A549 (cell line): ENCODE results near the gene SYTL3.

Source experiments
- BHLHE40 ChIP-seq: IDR thresholded peaks from 2 replicates; pipeline ENCODE4 v1.6.1; 2012; ENCODE audit warnings: low read depth, low read length, inconsistent platforms
- RARB ChIP-seq: fragments of 250-450 bp; sonication (Bioruptor Pico); IDR thresholded peaks from 2 replicates; pipeline ENCODE4 v1.8.0; 2021; ENCODE audit warnings: mild to moderate bottlenecking, moderate library complexity
- RCOR1 ChIP-seq: fragments of 150-350 bp; IDR thresholded peaks from 2 replicates; pipeline ENCODE4 v1.6.1; 2014; ENCODE audit warnings: antibody characterized with exemption, low read length, low read depth
- TF ChIP-seq, protein P1 (sequence below): fragments of >200 bp; sonication (Bioruptor Twin); formaldehyde crosslinking; IDR thresholded peaks from 3 replicates; pipeline ENCODE4 v1.5.1; 2016

DNA sequence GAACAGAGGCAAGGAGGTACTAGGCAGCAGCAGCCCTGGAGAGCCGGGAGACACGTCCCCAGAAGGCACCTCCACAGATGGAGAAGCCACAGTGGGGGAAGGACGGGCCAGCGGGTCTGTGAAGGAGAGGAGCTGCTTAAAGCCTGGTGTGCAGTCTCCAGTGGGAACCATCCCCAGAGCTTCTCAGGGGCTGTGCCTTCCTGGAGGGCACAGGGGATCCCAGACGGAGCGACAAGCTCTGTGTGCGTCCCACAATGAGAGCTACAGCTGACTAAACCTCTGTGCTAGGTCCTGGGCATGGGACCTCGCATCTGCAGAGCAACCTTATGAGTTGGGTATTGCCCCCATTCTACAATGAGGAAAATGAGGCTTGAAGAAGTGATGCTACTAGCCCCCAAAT lies 118.6 kb downstream of the SYTL3 start:
- TF ChIP-seq, protein P1, sequence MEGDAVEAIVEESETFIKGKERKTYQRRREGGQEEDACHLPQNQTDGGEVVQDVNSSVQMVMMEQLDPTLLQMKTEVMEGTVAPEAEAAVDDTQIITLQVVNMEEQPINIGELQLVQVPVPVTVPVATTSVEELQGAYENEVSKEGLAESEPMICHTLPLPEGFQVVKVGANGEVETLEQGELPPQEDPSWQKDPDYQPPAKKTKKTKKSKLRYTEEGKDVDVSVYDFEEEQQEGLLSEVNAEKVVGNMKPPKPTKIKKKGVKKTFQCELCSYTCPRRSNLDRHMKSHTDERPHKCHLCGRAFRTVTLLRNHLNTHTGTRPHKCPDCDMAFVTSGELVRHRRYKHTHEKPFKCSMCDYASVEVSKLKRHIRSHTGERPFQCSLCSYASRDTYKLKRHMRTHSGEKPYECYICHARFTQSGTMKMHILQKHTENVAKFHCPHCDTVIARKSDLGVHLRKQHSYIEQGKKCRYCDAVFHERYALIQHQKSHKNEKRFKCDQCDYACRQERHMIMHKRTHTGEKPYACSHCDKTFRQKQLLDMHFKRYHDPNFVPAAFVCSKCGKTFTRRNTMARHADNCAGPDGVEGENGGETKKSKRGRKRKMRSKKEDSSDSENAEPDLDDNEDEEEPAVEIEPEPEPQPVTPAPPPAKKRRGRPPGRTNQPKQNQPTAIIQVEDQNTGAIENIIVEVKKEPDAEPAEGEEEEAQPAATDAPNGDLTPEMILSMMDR, result no peak
- no peak for TF ChIP-seq RCOR1
- no peak for TF ChIP-seq RARB
- no peak for TF ChIP-seq BHLHE40
